CD4-positive, alpha-beta T cell treated with Interleukin-15 for 4 hours (primary cell): Measurements from ENCODE around the gene ZDHHC12.
A peak's percentile ranks its signal among the peaks of the same experiment; 100 is the strongest.

Experiments used
- DNase-seq: peaks from one replicate; pipeline ENCODE4 v3.0.0-alpha.2; 2020; ENCODE audit warnings: low spot score

ZDHHC12 gene

DNA sequence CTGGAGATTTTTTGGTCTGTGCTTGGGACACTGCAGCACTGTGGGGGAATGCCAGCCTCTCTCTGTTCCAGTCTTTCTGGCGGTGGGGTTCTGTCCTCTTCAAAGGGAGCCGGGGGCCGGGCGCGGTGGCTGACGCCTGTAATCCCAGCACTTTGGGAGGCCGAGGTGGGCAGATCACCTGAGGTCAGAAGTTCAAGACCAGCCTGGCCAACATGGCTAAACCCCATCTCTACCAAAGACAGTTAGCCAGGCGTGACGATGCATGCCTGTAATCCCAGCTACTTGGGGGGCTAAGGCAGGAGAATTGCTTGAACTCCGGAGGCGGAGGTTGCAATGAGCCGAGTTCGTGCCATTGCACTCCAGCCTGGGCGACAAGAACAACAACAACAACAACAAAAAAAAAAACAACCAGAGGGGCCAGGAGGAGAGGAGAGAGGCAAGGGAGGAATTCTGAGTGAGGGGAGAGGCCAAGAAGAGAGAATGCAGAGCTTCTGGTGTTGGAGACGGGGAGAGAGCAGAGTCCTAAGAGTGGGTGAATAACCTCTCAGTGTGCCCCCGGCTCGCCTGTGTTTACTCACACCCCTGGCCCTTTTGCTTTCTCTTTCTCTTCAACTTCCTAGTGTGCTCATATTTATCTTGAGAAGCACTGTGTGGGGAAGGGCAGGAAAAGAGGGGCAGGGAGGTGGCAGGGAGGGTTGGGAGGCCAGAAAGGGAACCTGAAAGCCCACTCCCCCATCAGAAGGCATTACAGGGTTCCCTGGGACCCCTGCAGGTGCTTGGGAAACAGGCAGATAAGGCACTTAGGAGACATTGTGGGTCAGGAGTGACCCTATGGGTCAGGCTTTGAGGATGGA lies 38.1 kb downstream of the ZDHHC12 start:
- DNase-seq = peak; percentile 61

DNA sequence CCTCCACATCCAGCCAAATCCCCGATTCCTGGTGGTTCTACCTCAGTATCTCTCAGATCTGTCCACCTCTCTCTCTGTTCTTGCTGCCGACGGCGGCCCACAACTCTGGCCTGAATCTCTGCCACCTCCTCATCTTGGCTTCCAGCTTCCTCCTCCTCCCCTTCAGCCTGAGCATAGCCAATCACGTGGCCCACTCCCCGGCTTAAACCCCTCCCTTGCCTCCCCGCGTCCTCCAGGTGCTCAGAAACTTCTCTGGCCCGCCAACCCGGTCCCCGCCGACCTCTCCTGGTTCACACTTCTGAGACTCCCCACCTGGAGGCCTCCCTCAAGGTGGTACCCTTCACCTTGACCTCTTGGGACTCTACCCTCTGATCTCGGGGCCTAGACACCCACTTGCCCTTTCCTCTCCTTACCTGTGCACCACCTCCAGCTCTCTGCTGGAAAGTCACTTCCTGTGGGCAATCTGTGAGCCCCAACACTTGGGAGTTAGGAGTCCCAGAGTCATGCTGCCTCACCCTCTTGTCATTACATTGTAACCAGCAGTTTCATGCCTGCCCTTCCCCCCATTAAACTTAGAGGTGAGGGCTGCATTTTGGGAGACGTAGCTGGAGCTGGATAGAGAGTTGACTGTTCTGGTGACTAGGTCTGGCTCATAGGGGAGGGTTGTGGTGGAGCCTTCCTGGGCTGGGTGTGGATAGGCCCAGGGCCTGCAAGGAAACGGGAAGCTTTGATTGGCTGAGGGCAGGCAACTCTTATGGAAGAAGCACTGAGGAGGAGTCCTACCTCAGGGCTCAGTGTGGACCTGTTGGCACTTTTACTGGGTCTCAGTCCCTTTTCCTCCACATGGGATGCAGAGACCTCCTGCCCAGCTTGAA lies 39.4 kb downstream of the ZDHHC12 start:
- peak; percentile 75 for DNase-seq

DNA sequence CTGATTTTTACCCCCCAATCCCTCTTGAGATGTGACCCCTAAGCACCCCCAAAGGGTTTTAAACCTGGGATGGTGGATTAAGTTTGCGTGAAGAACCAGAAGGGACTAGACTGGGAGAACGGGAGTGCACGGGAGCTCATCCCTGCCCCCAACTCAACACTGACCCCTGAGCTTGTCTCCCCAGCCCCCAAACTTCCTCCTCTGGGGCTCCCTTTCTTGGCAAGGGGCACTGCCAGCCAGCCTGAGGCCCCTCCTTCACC lies 39.9 kb downstream of the ZDHHC12 start:
- DNase-seq = no peak

DNA sequence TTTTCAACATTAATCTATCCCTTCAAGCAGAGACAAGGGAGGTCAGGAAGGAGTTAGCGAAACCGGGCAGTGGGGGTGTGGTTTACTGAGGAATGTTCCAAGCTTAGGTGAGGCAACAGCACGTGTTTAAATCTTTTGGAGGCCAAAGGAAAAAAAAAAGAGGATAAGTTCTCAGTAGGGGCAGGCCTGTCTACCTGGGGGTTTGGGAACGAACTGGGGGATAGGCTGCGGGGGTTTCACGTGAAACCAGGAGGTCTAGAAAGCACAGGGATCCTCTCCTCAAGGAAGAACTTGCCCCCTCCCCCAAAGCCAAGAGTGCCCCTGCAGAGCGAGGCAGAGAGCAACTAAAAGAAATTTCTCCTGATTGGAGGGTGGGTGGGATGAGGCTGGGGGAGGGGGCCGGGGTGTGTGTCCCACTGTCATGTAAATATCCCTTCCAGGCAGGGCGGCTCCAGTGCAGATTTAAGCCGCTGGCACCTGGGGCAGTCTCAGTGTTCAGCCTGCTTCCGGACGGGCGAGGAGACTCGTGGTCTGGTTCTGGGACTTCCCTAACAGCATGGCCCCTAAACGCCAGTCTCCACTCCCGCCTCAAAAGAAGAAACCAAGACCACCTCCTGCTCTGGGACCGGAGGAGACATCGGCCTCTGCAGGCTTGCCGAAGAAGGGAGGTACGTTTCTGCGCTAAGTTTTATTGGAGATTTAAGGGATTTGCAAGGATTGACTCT lies 40.4 kb downstream of the ZDHHC12 start:
- DNase-seq = peak; percentile 22

DNA sequence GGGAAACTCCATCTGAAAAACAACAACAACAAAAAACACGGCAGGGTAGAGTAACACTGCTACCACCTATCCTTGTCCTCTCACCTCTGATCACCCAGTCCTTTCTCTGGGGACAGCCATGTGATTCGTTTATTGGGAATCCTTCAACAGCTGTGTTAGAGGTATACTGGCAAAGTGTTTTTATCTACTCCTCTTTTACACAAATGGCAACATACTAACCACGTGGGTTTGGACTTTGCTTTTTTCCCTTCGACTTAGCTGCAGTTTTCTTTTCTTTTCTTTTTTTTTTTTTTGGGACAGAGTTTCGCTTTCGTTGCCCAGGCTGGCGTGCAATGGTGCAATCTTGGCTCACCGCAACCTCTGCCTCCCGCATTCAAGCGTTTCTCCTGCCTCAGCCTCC lies 46.1 kb downstream of the ZDHHC12 start:
- DNase-seq = no peak

DNA sequence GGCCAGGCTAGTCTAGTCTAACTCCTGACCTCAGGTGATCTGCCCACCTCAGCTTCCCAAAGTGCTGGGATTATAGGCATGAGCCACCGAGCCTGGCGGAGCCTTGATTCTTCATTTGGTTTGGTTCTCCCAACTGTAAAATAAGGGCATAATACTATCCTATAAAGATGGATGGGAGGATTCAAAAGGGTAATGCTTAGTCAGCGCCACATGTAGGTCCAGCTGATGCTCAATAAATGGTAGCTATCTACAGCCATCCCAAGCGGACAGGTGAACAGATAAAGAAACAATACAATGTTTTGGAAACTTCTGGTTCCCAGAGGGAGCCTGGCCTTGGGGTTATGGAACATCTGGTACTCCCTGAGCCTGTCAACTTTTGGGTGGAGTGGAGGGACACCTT lies 48.5 kb downstream of the ZDHHC12 start:
- DNase-seq = no peak
